ENCODE results near the gene PAX1. TPM values are rescaled to one million over a fixed set of nuclear protein-coding genes. Genes with fewer than 3 reads are reported as not detected.
A peak's percentile ranks its signal among the peaks of the same experiment; 100 is the strongest.

The PAX1 gene
- total RNA-seq, 1 donor from 2014 or later, result not detected

GRCh38 chr20:21702016-21702415 is 3.4 kb upstream of the PAX1 start:
- ATAC-seq (no peak), DNase-seq (ENCODE audit: missing footprints) (no peak)
- intact Hi-C loops (cut with DNase I), result no loop called here

DNA sequence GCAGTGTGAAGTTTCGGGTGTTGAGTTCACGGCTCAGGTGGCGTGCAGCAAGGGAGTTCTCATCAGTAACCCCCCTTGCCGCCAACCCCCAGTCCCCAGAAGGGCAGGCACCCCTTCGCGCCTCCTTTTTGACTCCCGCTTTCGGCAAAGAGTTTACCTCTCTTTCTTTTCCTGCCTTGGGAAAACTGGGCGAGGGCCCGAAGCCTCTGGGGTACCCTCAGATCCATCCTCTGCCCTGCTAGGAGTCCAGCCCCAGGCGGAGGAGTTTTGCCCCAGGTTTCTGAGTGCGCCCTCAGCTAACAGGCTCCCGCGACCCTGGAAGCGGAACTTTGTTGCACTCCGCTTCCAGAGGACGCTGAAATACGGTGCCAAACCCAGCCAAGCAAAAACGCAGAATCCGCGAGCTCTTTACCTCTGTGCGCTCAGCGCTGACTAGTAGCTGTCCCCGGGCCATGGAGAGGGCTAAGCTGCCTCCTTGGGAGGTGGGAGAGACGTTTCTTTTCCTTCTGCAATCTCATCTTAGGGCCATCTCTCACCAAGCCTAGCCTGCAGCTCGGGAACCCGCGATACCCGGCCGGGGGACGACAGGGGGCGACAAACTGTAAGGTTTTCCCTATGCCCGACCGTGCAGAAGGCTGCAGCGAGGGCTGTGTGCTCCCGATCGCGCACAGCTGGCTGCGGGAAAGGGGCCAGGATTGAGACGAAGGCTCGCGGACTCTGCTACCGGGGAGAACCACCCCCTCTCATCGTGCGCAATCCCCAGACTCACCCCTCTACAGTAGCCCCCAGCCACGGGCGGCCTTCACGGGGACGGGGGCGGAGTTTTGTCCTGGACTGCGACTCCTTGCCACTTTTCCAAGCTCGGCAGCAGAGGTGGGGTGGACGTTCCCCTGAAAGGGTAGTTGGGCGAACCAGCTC is 2.7 kb upstream of the PAX1 start:
- ATAC-seq, result peak; percentile 56
- intact Hi-C loops (cut with DNase I), result no loop called here

DNA sequence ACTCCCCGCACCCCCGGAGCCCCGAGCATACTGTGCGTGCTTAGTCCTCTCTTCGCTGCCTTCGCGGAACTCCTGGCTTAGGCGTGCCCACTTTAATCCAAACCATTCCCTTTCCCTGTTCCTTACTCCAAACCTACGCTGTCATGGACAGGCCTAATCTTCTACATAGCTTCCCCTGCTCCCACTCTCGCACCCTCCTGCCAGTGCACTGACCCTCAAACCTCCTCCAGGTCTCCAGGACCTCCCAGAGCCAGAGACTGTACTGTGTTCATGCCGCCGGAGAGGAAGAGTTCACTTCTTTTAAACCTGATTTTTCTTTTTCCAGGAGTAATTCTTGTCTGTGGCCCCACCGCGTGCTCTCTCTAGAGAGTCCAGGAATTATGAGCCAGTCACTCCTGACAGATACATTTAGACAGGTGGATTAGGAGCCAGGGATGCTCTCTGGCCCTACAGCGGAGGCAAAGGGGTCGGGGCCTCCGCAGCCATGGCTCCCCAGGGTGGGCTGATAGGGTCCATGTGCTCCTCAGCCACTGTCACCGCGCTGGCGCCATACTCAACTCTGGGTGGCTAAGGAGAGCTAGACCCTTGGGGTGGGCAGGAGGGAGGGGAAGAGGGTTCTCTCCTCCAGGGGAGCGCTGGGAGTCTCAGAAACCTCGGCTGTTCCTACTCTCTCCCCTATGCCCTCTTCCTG is 1.6 kb upstream of the PAX1 start:
- intact Hi-C loops (cut with DNase I), result no loop called here
- no peak for ATAC-seq
- DNase-seq (ENCODE audit: missing footprints), result no peak

More for the DNA sequence above, 2.7 kb upstream of the PAX1 start:
- DNase-seq (ENCODE audit: missing footprints), result no peak

DNA sequence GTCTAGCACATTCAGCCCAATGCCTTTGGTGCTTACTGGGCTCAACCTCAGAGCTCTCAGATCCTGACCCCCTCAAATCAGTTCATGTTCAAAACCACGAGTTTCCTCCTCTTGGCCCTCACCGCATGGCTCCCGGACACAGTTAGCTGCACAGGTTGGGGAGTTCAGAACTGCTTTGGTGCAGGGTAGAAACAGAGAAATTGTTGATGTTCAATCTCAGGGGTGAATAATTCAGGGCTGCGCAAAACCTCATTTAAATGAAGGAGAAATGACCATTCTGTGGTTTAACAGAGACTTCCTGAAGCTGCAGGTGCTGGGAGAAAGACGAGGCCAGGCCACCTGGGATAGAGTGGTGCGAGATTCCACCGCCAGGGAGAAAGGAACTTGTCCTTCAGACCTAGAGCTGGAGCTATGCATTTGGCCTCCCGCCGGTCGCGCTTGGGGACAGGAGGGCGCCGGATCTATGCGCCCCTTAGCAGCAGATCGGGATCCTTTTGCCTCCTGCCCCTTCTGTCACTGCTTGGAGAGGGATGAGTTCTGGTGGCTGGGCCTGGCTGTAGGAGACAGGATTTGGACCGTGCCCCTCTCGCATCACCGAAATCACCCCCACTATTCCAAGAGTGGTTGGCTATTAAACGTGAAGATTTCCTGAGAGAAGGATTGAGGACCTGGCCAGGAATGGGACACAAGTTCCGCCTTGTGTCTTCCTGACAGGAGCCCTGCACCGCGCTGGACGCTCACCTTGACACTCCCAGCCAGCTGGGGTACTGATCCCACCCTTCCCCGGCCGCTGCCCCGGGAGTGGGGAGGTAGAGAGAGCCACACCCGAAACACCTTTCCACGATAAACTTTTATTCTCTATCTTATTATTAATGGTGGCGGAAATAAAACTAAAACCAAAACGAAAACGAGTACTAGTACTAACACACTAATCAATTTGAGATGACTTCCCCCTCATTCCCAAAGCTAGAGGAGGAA is 767 bp upstream of the PAX1 start:
- ATAC-seq (no peak), DNase-seq (ENCODE audit: missing footprints) (no peak)
- intact Hi-C loops (cut with DNase I), result no loop called here

DNA sequence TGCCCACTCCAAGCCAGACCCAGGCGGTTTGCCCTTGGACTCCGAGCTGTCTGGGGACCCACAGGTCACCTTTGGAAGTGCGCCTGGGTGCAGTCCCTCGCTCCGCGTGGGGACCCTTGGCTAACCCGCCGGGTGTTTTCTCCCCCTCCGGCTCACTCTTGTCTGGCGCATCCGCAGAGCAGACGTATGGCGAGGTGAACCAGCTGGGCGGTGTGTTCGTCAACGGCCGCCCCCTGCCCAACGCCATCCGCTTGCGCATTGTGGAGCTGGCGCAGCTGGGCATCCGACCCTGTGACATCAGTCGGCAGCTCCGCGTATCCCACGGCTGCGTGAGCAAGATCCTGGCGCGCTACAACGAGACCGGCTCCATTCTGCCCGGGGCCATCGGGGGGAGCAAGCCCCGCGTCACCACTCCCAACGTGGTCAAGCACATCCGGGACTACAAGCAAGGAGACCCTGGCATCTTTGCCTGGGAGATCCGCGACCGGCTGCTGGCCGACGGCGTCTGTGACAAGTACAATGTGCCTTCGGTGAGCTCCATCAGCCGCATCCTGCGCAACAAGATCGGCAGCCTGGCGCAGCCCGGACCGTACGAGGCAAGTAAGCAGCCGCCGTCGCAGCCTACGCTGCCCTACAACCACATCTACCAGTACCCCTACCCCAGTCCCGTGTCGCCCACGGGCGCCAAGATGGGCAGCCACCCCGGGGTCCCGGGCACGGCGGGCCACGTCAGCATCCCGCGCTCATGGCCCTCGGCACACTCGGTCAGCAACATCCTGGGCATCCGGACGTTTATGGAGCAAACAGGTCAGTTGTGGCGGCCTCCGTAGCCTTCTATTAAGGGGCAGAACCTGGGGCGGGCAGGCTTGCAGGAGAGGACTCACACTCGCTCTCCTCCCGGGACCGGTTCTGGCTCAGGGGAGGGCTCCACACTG is 1.1 kb downstream of the PAX1 start:
- ATAC-seq, result no peak
- intact Hi-C loops (cut with DNase I), result no loop called here

GRCh38 chr20:21707267-21707666 is 1.8 kb downstream of the PAX1 start:
- intact Hi-C loops (cut with DNase I), result no loop called here
- no peak for ATAC-seq
- DNase-seq (ENCODE audit: missing footprints), result no peak

More for the DNA sequence above, 1.1 kb downstream of the PAX1 start:
- DNase-seq (ENCODE audit: missing footprints), result no peak

DNA sequence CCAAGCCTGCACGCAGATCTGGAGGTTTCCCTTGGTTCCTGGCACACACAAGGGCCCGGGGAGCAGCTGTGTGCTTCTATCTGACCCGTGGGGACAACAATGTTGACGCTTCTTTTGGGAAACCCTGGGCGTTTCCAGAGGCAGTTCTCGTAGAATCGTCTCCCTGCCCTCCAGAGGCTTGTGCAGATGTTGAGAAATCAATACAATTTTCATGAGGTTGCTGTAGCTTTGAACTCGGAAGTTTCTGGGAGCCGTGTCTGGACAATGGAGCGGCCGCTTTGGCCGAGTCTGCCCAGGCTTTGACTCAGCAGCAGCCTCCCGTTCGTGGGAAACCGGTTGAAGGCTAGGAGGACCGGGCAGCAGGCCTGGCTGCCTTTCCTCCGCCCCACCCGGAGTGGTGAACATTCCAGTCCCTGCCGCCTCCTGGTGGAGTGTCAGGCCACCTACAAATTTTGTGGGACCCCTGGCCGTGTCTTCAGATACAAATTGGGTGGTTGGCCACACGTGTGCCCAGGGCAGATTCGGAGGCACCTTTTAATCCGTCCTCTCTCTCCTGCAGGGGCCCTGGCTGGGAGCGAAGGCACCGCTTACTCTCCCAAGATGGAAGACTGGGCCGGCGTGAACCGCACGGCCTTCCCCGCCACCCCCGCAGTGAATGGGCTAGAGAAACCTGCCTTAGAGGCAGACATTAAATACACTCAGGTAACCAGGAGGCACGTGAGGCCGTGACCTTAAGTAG is 2.7 kb downstream of the PAX1 start:
- no peak for DNase-seq (ENCODE audit: missing footprints)
- intact Hi-C loops (cut with DNase I), result no loop called here
- no peak for ATAC-seq

DNA sequence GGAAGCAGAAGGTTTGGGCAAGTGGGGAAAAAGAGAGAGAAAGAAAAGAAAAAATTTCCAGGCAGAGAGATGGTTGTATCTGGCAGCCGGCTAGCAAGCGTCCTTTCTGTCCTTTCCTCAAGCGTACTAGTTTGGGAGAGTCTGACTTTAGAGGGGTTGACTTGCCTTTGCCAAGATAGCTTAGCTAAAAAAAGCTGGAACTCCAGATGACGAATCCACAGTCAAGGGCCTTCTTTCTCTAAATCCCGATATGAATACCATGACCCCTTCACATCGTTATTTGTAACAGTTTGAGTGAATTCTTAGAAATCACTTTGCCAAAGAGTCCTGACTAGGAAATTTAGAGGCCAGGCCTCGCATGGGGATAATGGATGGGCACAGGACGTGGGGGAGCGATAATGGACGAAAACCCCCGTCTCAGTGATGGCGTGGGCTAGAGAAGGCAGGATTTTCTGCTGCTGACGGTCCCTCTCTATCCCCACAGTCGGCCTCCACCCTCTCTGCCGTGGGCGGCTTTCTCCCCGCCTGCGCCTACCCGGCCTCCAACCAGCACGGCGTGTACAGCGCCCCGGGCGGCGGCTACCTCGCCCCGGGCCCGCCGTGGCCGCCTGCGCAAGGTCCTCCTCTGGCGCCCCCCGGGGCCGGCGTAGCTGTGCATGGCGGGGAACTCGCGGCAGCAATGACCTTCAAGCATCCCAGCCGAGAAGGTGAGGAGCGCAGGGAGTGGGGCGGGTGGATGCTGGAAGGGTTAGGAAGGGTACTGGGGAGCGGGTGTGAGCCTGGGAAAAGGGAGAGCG is 3.5 kb downstream of the PAX1 start:
- no peak for ATAC-seq
- intact Hi-C loops (cut with DNase I), result no loop called here
- no peak for DNase-seq (ENCODE audit: missing footprints)

DNA sequence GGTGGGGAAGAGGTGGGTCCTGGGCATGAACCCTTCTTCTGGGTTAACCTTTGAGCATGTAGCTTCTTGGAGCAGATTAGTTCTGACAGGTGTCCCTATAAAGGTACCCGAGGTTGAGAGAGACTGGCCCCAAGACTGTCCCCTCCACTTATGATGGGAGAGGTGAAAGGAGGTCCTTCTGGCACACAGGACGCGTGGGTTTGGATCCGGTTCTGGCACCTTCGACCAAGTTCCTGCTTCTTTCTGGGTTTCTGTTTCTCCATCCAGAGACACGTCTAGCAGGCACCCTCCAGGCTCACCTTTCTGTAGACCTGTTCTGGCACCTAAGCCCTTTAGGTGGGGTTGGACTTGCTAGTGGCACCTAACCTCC is 4.1 kb downstream of the PAX1 start:
- DNase-seq (ENCODE audit: missing footprints) (no peak), ATAC-seq (no peak)
- intact Hi-C loops (cut with DNase I), result no loop called here

DNA sequence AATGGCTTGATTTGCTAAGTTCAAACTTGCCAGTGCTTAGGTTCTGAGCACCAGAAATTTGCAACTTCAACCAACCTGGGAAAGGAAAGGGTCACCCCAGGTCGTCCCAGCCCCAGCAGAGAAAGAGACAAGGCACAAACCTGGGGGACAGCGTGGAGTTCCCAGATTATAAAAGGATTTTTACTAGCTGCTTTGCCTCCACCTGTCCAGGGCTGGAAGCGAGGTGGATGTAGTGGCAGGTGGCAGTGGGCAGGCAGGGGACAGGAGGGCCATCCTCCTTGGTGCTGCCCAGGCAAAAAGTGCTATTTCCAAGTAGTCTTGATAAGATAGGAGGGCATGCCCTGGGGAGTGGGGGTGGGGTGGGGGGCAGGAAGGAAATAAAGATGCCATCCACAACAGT is 4.9 kb downstream of the PAX1 start:
- intact Hi-C loops (cut with DNase I), result loop anchor here (10.0 kb wide), 2 partner anchors 394 to 974 kb away; no protein-coding TSS in a partner anchor
- no peak for DNase-seq (ENCODE audit: missing footprints)
- no peak for ATAC-seq

DNA sequence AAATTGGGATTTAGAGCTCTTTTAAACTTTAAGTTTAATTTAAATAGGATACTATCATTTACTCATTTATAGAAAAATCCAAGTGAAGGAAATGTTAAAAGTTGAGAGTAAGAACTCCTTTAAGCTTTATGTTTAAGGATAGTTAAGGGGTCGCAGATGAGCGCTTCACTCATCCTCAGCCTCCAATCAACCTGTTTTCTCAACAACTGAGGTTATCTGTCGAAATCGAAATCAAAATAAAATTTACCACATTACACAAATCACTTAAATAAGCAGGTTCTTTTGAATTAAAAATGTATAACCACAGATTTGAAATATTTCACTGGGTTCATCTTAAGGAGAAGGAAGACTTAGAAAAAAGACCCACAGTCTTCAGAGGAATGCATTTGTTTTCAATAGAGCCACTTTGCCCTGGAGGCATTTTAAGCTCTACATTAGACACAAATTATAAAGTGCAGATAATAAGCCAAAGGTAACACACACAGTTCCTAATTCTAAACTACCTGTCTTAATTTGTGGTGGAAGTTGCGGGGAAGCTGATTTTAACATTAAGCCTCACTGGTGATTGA is 5.5 kb downstream of the PAX1 start:
- DNase-seq (ENCODE audit: missing footprints) (no peak), ATAC-seq (no peak)
- intact Hi-C loops (cut with DNase I), result loop anchor here (10.0 kb wide), 2 partner anchors 394 to 974 kb away; no protein-coding TSS in a partner anchor

DNA sequence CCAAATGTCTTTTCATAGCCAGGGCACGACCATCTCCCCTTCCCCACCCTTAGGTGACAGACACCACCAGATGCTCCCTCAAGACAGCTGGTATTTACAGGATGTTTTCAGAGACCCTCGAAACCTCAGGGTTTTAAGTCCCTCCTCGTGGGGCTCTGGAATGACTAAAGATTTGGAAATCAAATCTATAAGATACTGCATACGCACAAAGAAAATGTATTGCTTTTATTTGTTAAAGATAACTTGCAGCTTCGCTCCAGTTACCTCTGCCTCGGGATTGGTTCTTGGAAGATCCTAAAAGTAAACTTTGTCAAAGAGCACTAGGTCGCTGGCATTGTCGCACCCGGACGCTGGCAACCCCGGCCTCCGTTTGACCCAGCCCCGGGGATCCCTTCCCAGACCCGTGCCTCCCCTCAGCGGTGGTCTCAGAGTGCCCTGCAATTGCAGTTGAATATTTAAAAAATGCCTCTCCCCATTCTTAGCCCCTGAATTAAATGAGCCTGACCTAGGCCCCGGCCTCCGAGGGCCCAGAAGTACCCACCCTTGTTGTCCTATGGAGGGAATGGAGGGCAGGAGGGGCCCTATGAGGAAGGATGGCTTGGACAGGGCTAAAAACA is 7.1 kb downstream of the PAX1 start:
- no peak for ATAC-seq
- intact Hi-C loops (cut with DNase I), result loop anchor here (10.0 kb wide), 2 partner anchors 392 to 972 kb away; no protein-coding TSS in a partner anchor
- DNase-seq (ENCODE audit: missing footprints), result no peak

- intact Hi-C loops (cut with DNase I), result loop anchor here (10.0 kb wide), 2 partner anchors 391 to 971 kb away; no protein-coding TSS in a partner anchor
- ATAC-seq, result no peak
- DNase-seq (ENCODE audit: missing footprints), result no peak
Observed at GRCh38 chr20:21713470-21713869, 8.0 kb downstream of the PAX1 start.

- DNase-seq (ENCODE audit: missing footprints) (no peak), ATAC-seq (no peak)
- intact Hi-C loops (cut with DNase I), result loop anchor here (10.0 kb wide), 2 partner anchors 391 to 971 kb away; no protein-coding TSS in a partner anchor
Observed at GRCh38 chr20:21713901-21714296, 8.4 kb downstream of the PAX1 start.

Measured in Right ventricle myocardium inferior (tissue), 1 donor.